NCI-H748 (cell line): ENCODE results near the gene ROR1.
"Not testable (repeated sequence)": the region's sequence is repeated elsewhere in the genome, so short reads cannot be mapped to it uniquely, and the experiment has no call there.

Source experiments
- DNase-seq: peaks from one replicate; lab custom pipeline; 2025; ENCODE audit not compliant: unreplicated experiment; lab: John Stamatoyannopoulos, UW

The ROR1 gene

GRCh38 chr1:64197076-64197475, 423.3 kb downstream of the ROR1 start:
- no peak for DNase-seq

- no peak for DNase-seq
Measured at GRCh38 chr1:64199154-64199553, 425.3 kb downstream of the ROR1 start.

GRCh38 chr1:64200064-64200463, 426.2 kb downstream of the ROR1 start:
- DNase-seq, result no peak

- DNase-seq, result no peak
Measured at GRCh38 chr1:64203420-64203819, 429.6 kb downstream of the ROR1 start, which contains the start of gene UBE2U. TSS of gene UBE2U (plus strand) at chr1:64203623. CDS start at chr1:64204051, 428 bp downstream.

GRCh38 chr1:64209221-64209620, 435.4 kb downstream of the ROR1 start:
- DNase-seq, result no peak

GRCh38 chr1:64212031-64212430, 438.2 kb downstream of the ROR1 start:
- DNase-seq, result no peak

- no peak for DNase-seq
Measured at GRCh38 chr1:64215576-64215975, 441.8 kb downstream of the ROR1 start.

- no peak for DNase-seq
Measured at GRCh38 chr1:64220241-64220640, 446.4 kb downstream of the ROR1 start.

GRCh38 chr1:64223329-64224151, 449.7 kb downstream of the ROR1 start:
- no peak for DNase-seq

GRCh38 chr1:64224236-64224635, 450.4 kb downstream of the ROR1 start:
- not testable (repeated sequence) for DNase-seq

GRCh38 chr1:64228167-64228957, 454.5 kb downstream of the ROR1 start:
- DNase-seq, result no peak

GRCh38 chr1:64229307-64229706, 455.5 kb downstream of the ROR1 start:
- no peak for DNase-seq
